Activated CD8-positive, alpha-beta memory T cell treated with anti-CD3 and anti-CD28 coated beads, Interleukin-2, amount 10 ng/mL, durations not matched to agents 7 days and 5 days (primary cell): Measurements from ENCODE around the gene BMF. TPM values are rescaled to one million over a fixed set of nuclear protein-coding genes. Genes with fewer than 3 reads are reported as not detected.

Source experiments
- ATAC-seq: fragments of 150-1000 bp; cut with Tn5 transposase; one replicate; pipeline ENCODE4 v1.10.0; 2021; ENCODE audit warnings: moderate library complexity
- CTCF ChIA-PET: fragments of 350-600 bp; sonication (Branson Sonifier 250); formaldehyde crosslinking; loops from one replicate; lab custom pipeline; 2021; ENCODE audit warnings: antibody characterized with exemption; lab: Charles Lee
- DNase-seq: peaks from one replicate; pipeline ENCODE4 v3.0.0-alpha.2; 2020
- H3K27ac Mint-ChIP-seq: one replicate; pipeline ENCODE4 v1.8.0; 2021; ENCODE audit warnings: mild to moderate bottlenecking, mixed read lengths
- H3K27me3 Mint-ChIP-seq: one replicate; pipeline ENCODE4 v1.8.0; 2021; ENCODE audit warnings: mixed read lengths
- H3K36me3 Mint-ChIP-seq: one replicate; pipeline ENCODE4 v1.8.0; 2021; ENCODE audit warnings: mild to moderate bottlenecking, mixed read lengths
- H3K4me1 Mint-ChIP-seq: one replicate; pipeline ENCODE4 v1.8.0; 2021; ENCODE audit warnings: mixed read lengths
- H3K4me3 Mint-ChIP-seq: one replicate; pipeline ENCODE4 v1.8.0; 2021; ENCODE audit warnings: mild to moderate bottlenecking, moderate library complexity, mixed read lengths
- H3K9me3 Mint-ChIP-seq: one replicate; pipeline ENCODE4 v1.8.0; 2022; ENCODE audit warnings: low read depth, mixed read lengths
- total RNA-seq, 2 experiments: library from RNA; stranded (reverse); gene quantifications; one replicate each; pipeline ENCODE4 v1.2.3, GENCODE V29; 2021

BMF gene
- total RNA-seq, 2 experiments from 2014 or later, result 3.6 to 13.0 TPM

GRCh38 chr15:40042791-40043320 is 65.8 kb downstream of the BMF start:
- Mint-ChIP-seq H3K4me3 (no peak overlapping the region), H3K9me3 (no peaks in the 10 kb centered on the region), H3K27ac (no peak overlapping the region), H3K4me1 (peaks cover 60% of the 10 kb centered on the region), H3K27me3 (no peaks in the 10 kb centered on the region), H3K36me3 (peaks cover 15% of the 10 kb centered on the region)
- DNase-seq (no peak), ATAC-seq (no peak)
- CTCF ChIA-PET, result interaction anchor here (7.9 to 14.5 kb wide), 2 partner anchors 62 to 231 kb away, joined by 107 to 324 read pairs; partner anchors contain the start of gene BMF

- no peak for ATAC-seq
- peaks cover 59% of the 10 kb centered on the region for H3K4me1 Mint-ChIP-seq
- DNase-seq, result no peak
- CTCF ChIA-PET, result interaction anchor here (1.2 to 14.5 kb wide), 6 partner anchors 8 to 240 kb away, joined by 4 to 324 read pairs (median 8); partner anchors contain the start of gene BMF
- no peaks in the 10 kb centered on the region for H3K27me3 Mint-ChIP-seq
- peak overlapping the region; percentile 77 for H3K27ac Mint-ChIP-seq
- H3K4me3 Mint-ChIP-seq, result no peak overlapping the region
- peaks cover 28% of the 10 kb centered on the region for H3K36me3 Mint-ChIP-seq
- H3K9me3 Mint-ChIP-seq, result no peaks in the 10 kb centered on the region
These were observed 67.9 kb downstream of the BMF start for GRCh38 chr15:40040770-40041169.

GRCh38 chr15:40040293-40040635 is 68.4 kb downstream of the BMF start:
- Mint-ChIP-seq H3K27me3 (no peaks in the 10 kb centered on the region), H3K4me3 (peak overlapping the region; percentile 85), H3K4me1 (peaks cover 56% of the 10 kb centered on the region), H3K36me3 (peaks cover 32% of the 10 kb centered on the region), H3K9me3 (no peaks in the 10 kb centered on the region), H3K27ac (peak overlapping the region; percentile 77)
- CTCF ChIA-PET, result interaction anchor here (0.9 to 14.5 kb wide), 11 partner anchors 8 to 297 kb away, joined by 3 to 324 read pairs (median 5); partner anchors contain the start of genes BMF and FSIP1
- no peak for DNase-seq
- ATAC-seq, result no peak

GRCh38 chr15:40038638-40039543 is 69.8 kb downstream of the BMF start, which contains the start of gene SRP14:
SRP14 (minus strand) TSS chr15:40039181; CDS start chr15:40039116, 65 bp downstream.
- peak within 1 kb of the TSS; percentile 85 for H3K4me3 Mint-ChIP-seq
- CTCF ChIA-PET, result interaction anchor here (0.8 to 14.5 kb wide), 14 partner anchors 9 to 299 kb away, joined by 3 to 324 read pairs (median 4); partner anchors contain the start of gene BMF
- peak; percentile 96 for DNase-seq
- peaks cover 50% of the 10 kb centered on the region for H3K4me1 Mint-ChIP-seq
- no peaks in the 10 kb centered on the region for H3K9me3 Mint-ChIP-seq
- H3K27me3 Mint-ChIP-seq, result no peaks in the 10 kb centered on the region
- H3K36me3 Mint-ChIP-seq, result peaks cover 41% of the 10 kb centered on the region
- peak; percentile 96 for ATAC-seq
- H3K27ac Mint-ChIP-seq, result peak within 1 kb of the TSS; percentile 94

GRCh38 chr15:40038275-40038637 is 70.4 kb downstream of the BMF start:
- Mint-ChIP-seq H3K36me3 (peaks cover 41% of the 10 kb centered on the region), H3K4me1 (peaks cover 50% of the 10 kb centered on the region), H3K27ac (peak overlapping the region; percentile 94), H3K27me3 (no peaks in the 10 kb centered on the region), H3K4me3 (peak overlapping the region; percentile 85), H3K9me3 (no peaks in the 10 kb centered on the region)
- no peak for ATAC-seq
- DNase-seq, result no peak
- CTCF ChIA-PET, result interaction anchor here (0.8 to 14.5 kb wide), 8 partner anchors 9 to 253 kb away, joined by 3 to 324 read pairs (median 6); partner anchors contain the start of gene BMF

Other genes starting within 250 kb of the BMF start
- gene GPR176, start 188.6 kb downstream of the BMF start, total RNA-seq, result not detected
- 10 to 100 TPM; 21.3 to 24.0 TPM for gene EIF2AK4, start 174.8 kb downstream of the BMF start, total RNA-seq
- gene SRP14, start 69.7 kb downstream of the BMF start, total RNA-seq, result 100 to 1,000 TPM; 150 to 160 TPM
- gene BUB1B, start 52.2 kb upstream of the BMF start, total RNA-seq, result 100 to 1,000 TPM in 1 of 2 experiments, 10 to 100 TPM in 1; 89.5 to 107 TPM
- gene PAK6, start 130.2 kb upstream of the BMF start, total RNA-seq, result 1 to 10 TPM; 1.0 to 1.7 TPM
- not detected for gene ANKRD63, start 174.2 kb upstream of the BMF start, total RNA-seq
- gene PLCB2, start 199.1 kb upstream of the BMF start, total RNA-seq, result 100 to 1,000 TPM; 104 to 120 TPM
- 10 to 100 TPM in 1 of 2 experiments, 1 to 10 TPM in 1; 4.9 to 10.2 TPM for gene INAFM2, start 214.8 kb upstream of the BMF start, total RNA-seq
- gene CCDC9B, start 232.1 kb upstream of the BMF start, total RNA-seq, result 1 to 10 TPM in 1 of 2 experiments, under 1 TPM in 1; 0.45 to 1.5 TPM
- not detected for gene PHGR1, start 242.2 kb upstream of the BMF start, total RNA-seq
- under 1 TPM; 0.23 to 0.37 TPM for gene DISP2, start 249.3 kb upstream of the BMF start, total RNA-seq